Osteocyte (in vitro differentiated cells): ENCODE results near the gene KLRG1. TPM values are rescaled to one million over a fixed set of nuclear protein-coding genes. Genes with fewer than 3 reads are reported as not detected.

Experiments used
- DNase-seq: peaks from one replicate; pipeline ENCODE4 v3.0.0; 2021; ENCODE audit warnings: mixed read lengths; ENCODE audit not compliant: unreplicated experiment; ENCODE audit errors: extremely low spot score
- H3K27ac Mint-ChIP-seq: one replicate; pipeline ENCODE4 v1.8.0; 2021; ENCODE audit warnings: mild to moderate bottlenecking, mixed read lengths; ENCODE audit not compliant: unreplicated experiment
- H3K27me3 Mint-ChIP-seq: one replicate; pipeline ENCODE4 v1.8.0; 2021; ENCODE audit warnings: mixed read lengths; ENCODE audit not compliant: unreplicated experiment
- H3K36me3 Mint-ChIP-seq: one replicate; pipeline ENCODE4 v1.8.0; 2021; ENCODE audit warnings: mixed read lengths; ENCODE audit not compliant: unreplicated experiment
- H3K4me1 Mint-ChIP-seq: one replicate; pipeline ENCODE4 v1.8.0; 2021; ENCODE audit warnings: mixed read lengths; ENCODE audit not compliant: unreplicated experiment
- H3K4me3 Mint-ChIP-seq: one replicate; pipeline ENCODE4 v1.8.0; 2021; ENCODE audit warnings: mild to moderate bottlenecking, moderate library complexity, mixed read lengths; ENCODE audit not compliant: unreplicated experiment
- H3K9me3 Mint-ChIP-seq: one replicate; pipeline ENCODE4 v1.8.0; 2021; ENCODE audit warnings: mixed read lengths; ENCODE audit not compliant: unreplicated experiment
- CTCF ChIP-seq: fragments of 200-600 bp; sonication (generic); IDR thresholded peaks from 2 replicates; pipeline ENCODE4 v1.5.0; 2021; ENCODE audit warnings: antibody characterized with exemption, mild to moderate bottlenecking, moderate library complexity
- total RNA-seq: library from RNA; stranded (reverse); gene quantifications from 2 replicates; pipeline ENCODE4 v1.2.1, GENCODE V29; 2021

Gene KLRG1
- total RNA-seq, 1 donor from 2014 or later = 0.94 TPM

- no peaks in the 10 kb centered on the region for H3K4me1 Mint-ChIP-seq
- no peaks in the 10 kb centered on the region for H3K9me3 Mint-ChIP-seq
- H3K36me3 Mint-ChIP-seq = no peaks in the 10 kb centered on the region
- H3K4me3 Mint-ChIP-seq = no peak overlapping the region
- peaks cover 1% of the 10 kb centered on the region for H3K27me3 Mint-ChIP-seq
- TF ChIP-seq CTCF = no peak
- no peak for DNase-seq
- H3K27ac Mint-ChIP-seq = no peak overlapping the region
These were observed 11.9 kb downstream of the KLRG1 start for GRCh38 chr12:9001233-9001632.

GRCh38 chr12:9002335-9002734 is 13.0 kb downstream of the KLRG1 start:
- DNase-seq = no peak
- H3K27me3 Mint-ChIP-seq = peaks cover 1% of the 10 kb centered on the region
- H3K9me3 Mint-ChIP-seq = no peaks in the 10 kb centered on the region
- H3K4me3 Mint-ChIP-seq = no peak overlapping the region
- no peaks in the 10 kb centered on the region for H3K4me1 Mint-ChIP-seq
- H3K27ac Mint-ChIP-seq = no peak overlapping the region
- H3K36me3 Mint-ChIP-seq = no peaks in the 10 kb centered on the region
- no peak for TF ChIP-seq CTCF

GRCh38 chr12:9022592-9022991 is 33.2 kb downstream of the KLRG1 start:
- H3K36me3 Mint-ChIP-seq = no peaks in the 10 kb centered on the region
- TF ChIP-seq CTCF = no peak
- no peaks in the 10 kb centered on the region for H3K4me1 Mint-ChIP-seq
- DNase-seq = no peak
- no peaks in the 10 kb centered on the region for H3K27me3 Mint-ChIP-seq
- no peak overlapping the region for H3K4me3 Mint-ChIP-seq
- H3K27ac Mint-ChIP-seq = no peak overlapping the region
- H3K9me3 Mint-ChIP-seq = no peaks in the 10 kb centered on the region

GRCh38 chr12:9024512-9024911 is 35.2 kb downstream of the KLRG1 start:
- H3K4me3 Mint-ChIP-seq = no peak overlapping the region
- no peaks in the 10 kb centered on the region for H3K4me1 Mint-ChIP-seq
- TF ChIP-seq CTCF = no peak
- no peak overlapping the region for H3K27ac Mint-ChIP-seq
- no peaks in the 10 kb centered on the region for H3K9me3 Mint-ChIP-seq
- DNase-seq = no peak
- H3K36me3 Mint-ChIP-seq = no peaks in the 10 kb centered on the region
- no peaks in the 10 kb centered on the region for H3K27me3 Mint-ChIP-seq

- no peaks in the 10 kb centered on the region for H3K9me3 Mint-ChIP-seq
- H3K4me1 Mint-ChIP-seq = no peaks in the 10 kb centered on the region
- H3K4me3 Mint-ChIP-seq = no peak overlapping the region
- TF ChIP-seq CTCF = no peak
- DNase-seq = no peak
- H3K36me3 Mint-ChIP-seq = no peaks in the 10 kb centered on the region
- H3K27me3 Mint-ChIP-seq = no peaks in the 10 kb centered on the region
- H3K27ac Mint-ChIP-seq = no peak overlapping the region
These were observed 38.1 kb downstream of the KLRG1 start for GRCh38 chr12:9027161-9028059.
